Heart left ventricle (tissue), 13 donors: ENCODE measurements around the gene ZNF862.

Source experiments
- CTCF ChIP-seq, 12 donors: fragments of 200-600 bp; sonication (generic) in 4 of 12; IDR thresholded peaks; one replicate each; pipeline versions ENCODE4 v1.5.0 to v1.8.0; 2018 to 2022; ENCODE audit warnings: antibody characterized with exemption in 12 of 12, mild to moderate bottlenecking in 5 of 12
- POLR2A ChIP-seq, 2 donors: fragments of 450-650 bp; IDR thresholded peaks; one replicate each; pipeline ENCODE4 v1.6.1; 2017; ENCODE audit warnings: antibody characterized with exemption in 2 of 2, mild to moderate bottlenecking in 2 of 2, moderate library complexity in 2 of 2
- donor health status: ischemic (EF 13 %, LVEDD 7.1; RV severe dilation, severe dysfunction).
- donor health status: DM: no; HTN: yes; CAD: no.
- donor health status: DM: no; HTN: no; CAD: no.
- donor health status: ischemic (EF 25% LVEDD 6.9; RV normal size, moderate dysfunction).
- donor health status: ischemic (EF 25% LVEDD 5.7; RV mildly dilated, moderate dysfunction).
- donor health status: ischemic (EF 35%, LVEDD 5.7; RV mildly dilated, moderate dysfunction).
- donor health status: nonischemic (EF 11% LVEDD 7.7; RV severe dilation, severe dysfunction).
- donor health status: DM: yes; HTN: yes; CAD: no.
- donor health status: PGD.
- donor health status: ischemic (EF 29% LVEDD 5.4; RV normal size, mild dysfunction).
- donor health status: nonischemic (EF 23%, LVEDD 6.1; RV moderate dilation, normal function).

GRCh38 chr7:149871576-149871975 lies 33.4 kb downstream of the ZNF862 start:
- TF ChIP-seq CTCF (IDR thresholded peaks at IDR 0.05) (no peak), POLR2A (IDR thresholded peaks at IDR 0.05) (no peak)
